Pancreas (tissue), 10 donors: ENCODE results near the gene SPTB. TPM values are rescaled to one million over a fixed set of nuclear protein-coding genes. Genes with fewer than 3 reads are reported as not detected.

Experiments
- ATAC-seq, 4 donors: fragments of 200-7000 bp; cut with Tn5 transposase; one replicate each; pipeline versions ENCODE4 v1.8.0 to v1.9.1; 2020; ENCODE audit warnings: mild to moderate bottlenecking in 4 of 4, moderate library complexity in 4 of 4
- DNase-seq, 6 donors: peaks; one replicate each; pipeline ENCODE4 v3.0.0-alpha.2; 2020
- FAIRE-seq: peaks from 2 replicates; lab custom pipeline; 2012; peaks lifted over from hg19 to GRCh38; lab: Jason Lieb, UNC
- H3K27ac ChIP-seq, 4 donors: fragments of 200-600 bp; sonication (generic); 1 replicate in 3 of 4; 2 replicates in 1 of 4; pipeline versions ENCODE4 v1.5.0 to v1.8.0; 2020
- H3K27me3 ChIP-seq, 4 donors: fragments of 200-600 bp; one replicate each; pipeline ENCODE4 v1.8.0; 2021
- H3K36me3 ChIP-seq, 3 donors: fragments of 200-600 bp; sonication (generic) in 1 of 3; one replicate each; pipeline versions ENCODE4 v1.5.0 to v1.8.0; 2020 to 2021
- H3K4me1 ChIP-seq, 3 donors: fragments of 200-600 bp; one replicate each; pipeline ENCODE4 v1.8.0; 2021
- H3K4me3 ChIP-seq, 4 donors: fragments of 200-600 bp; sonication (generic) in 2 of 4; one replicate each; pipeline versions ENCODE4 v1.5.0 to v1.8.0; 2020 to 2021
- H3K9me3 ChIP-seq, 4 donors: fragments of 200-600 bp; one replicate each; pipeline ENCODE4 v1.8.0; 2021
- WGBS, 2 donors: extraction: QIAGEN DNeasy Blood & Tissue Kit; methylation state at CpG; one replicate each; pipeline ENCODE4 v1.1.7; 2013; 5-methylcytosine and 5-hydroxymethylcytosine counted together
- intact Hi-C, 3 donors: fragments of 100-400 bp; cut with DNase I; formaldehyde crosslinking; loops; one replicate each; pipeline versions ENCODE4 v1.11.1 to v1.14.2; 2022
- polyA plus RNA-seq, 2 donors: library from polyadenylated mRNA; stranded (reverse); fragments of 200-250 nt; gene quantifications; one replicate each; pipeline ENCODE4 v1.2.3, GENCODE V29; 2013
- total RNA-seq, 6 donors: library from RNA; stranded (reverse); fragmentation: NEBNext Ultra II Directional in 4 of 6; extraction: Animal tissue kit (Norgen Biotek cat#: 25700) in 4 of 6; gene quantifications; one replicate each; pipeline versions ENCODE4 v1.2.1 to v1.2.4, GENCODE V29; 2021 to 2023
- TF ChIP-seq, protein P1 (sequence below), 4 donors: fragments of 200-600 bp; sonication (generic) in 3 of 4; IDR thresholded peaks; one replicate each; pipeline versions ENCODE4 v1.5.0 to v1.8.0; 2021; ENCODE audit warnings: antibody characterized with exemption in 4 of 4
- donor health status: healthy with polysubstance abuse.
- donor health status: DM: no; HTN: no; CAD: no; lungs with moderate emphysema.
- donor health status: DM: no; HTN: no; CAD: no.
- donor health status: control.
- donor health status: control.
- donor health status: Bipolar disorder and iron deficiency.
- donor health status: DM: yes; HTN: yes; CAD: no.
- donor health status: DM: no; HTN: no; CAD: no.
- donor health status: DM: no; HTN: no; CAD: no.
- donor health status: DM: yes; HTN: yes; CAD: no.

SPTB gene
- total and polyA plus RNA-seq, 8 donors, result 0.73 to 6.5 (median 2.8) TPM

DNA sequence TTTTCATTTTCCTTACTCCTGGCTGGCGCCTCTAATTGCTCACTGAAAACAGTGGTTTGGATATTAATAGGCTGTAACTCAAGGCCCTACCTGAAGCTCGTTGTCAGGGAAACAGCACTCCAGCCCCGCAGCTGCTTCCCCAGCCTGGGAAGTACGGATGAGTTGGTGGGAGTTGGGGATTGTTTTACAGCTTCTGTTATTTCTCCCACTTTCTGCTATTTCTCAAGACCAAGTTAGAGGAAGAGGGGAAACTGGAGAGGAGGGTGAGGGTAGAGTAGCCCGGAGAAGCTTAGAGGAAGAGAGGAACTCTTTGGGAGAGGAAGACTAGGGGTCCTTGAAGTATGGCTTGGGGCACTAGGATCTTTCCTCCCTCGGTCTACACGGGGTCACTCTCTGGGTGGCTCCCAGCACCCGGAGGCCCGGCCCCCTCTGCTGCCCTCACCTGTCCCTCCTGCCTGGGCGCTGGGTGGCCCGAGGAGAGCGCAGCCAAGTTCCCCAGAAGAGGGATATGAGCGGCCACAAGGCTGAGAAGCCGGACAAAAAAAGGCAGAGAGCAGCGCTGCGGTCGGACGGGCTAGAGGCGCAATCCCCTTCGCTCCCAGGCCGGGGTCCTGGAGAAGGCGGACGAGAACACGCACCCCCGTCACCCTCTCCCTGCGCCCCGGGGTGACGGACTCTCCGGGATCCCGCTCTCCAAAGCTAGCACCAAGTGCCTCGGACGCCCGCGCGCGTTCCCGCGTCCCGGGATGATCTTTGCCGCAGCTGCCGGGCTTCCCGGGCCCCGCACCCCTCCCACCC, 671 bp downstream of the SPTB start:
- DNase-seq, result peak in 4 of 6 donors; percentile 15 to 75 (median 25)
- H3K27ac ChIP-seq, result peak overlapping the region in 1 of 4 donors; percentile 27
- TF ChIP-seq, protein P1, sequence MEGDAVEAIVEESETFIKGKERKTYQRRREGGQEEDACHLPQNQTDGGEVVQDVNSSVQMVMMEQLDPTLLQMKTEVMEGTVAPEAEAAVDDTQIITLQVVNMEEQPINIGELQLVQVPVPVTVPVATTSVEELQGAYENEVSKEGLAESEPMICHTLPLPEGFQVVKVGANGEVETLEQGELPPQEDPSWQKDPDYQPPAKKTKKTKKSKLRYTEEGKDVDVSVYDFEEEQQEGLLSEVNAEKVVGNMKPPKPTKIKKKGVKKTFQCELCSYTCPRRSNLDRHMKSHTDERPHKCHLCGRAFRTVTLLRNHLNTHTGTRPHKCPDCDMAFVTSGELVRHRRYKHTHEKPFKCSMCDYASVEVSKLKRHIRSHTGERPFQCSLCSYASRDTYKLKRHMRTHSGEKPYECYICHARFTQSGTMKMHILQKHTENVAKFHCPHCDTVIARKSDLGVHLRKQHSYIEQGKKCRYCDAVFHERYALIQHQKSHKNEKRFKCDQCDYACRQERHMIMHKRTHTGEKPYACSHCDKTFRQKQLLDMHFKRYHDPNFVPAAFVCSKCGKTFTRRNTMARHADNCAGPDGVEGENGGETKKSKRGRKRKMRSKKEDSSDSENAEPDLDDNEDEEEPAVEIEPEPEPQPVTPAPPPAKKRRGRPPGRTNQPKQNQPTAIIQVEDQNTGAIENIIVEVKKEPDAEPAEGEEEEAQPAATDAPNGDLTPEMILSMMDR (IDR thresholded peaks at IDR 0.05), result no peak
- H3K4me1 ChIP-seq, result no peaks in the 10 kb centered on the region
- intact Hi-C loops, result no loop called here
- no peak for FAIRE-seq
- 6 to 8% methylated on average over 36 to 43 of the region's 43 CpGs for WGBS, 2 donors
- peak; percentile 17 to 45 (median 30) for ATAC-seq
- no peaks in the 10 kb centered on the region for H3K27me3 ChIP-seq
- H3K4me3 ChIP-seq, result peak overlapping the region; percentile 45 to 64 (median 50)
- no peaks in the 10 kb centered on the region for H3K36me3 ChIP-seq
- no peaks in the 10 kb centered on the region for H3K9me3 ChIP-seq

DNA sequence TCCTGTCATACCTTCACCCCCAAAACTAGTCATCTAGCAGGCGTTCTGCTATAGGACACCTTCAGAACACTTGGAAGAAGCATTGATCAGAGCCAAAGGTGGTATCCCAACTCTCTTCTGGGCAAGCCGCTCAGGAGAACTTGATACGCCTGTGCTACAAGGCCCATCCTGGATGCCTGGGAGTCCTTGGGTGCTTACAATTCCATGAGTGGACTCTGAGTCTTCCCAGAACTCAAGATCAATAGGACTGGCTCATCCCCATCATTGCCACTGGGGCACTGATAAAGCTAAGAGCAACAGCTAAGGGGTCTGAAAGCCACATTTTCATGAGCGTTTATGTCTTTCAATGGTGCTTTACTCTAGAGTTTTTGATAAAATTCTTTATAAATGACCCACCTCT, 1.9 kb downstream of the SPTB start:
- FAIRE-seq (no peak), DNase-seq (no peak), ATAC-seq (no peak)
- Histone ChIP-seq H3K27me3 (no peaks in the 10 kb centered on the region), H3K4me3 (no peak overlapping the region), H3K9me3 (no peaks in the 10 kb centered on the region), H3K4me1 (no peaks in the 10 kb centered on the region), H3K27ac (no peak overlapping the region), H3K36me3 (no peaks in the 10 kb centered on the region)
- 90 to 91% methylated on average over 4 of the region's 4 CpGs for WGBS, 2 donors
- intact Hi-C loops, result no loop called here
- TF ChIP-seq, protein P1 (IDR thresholded peaks at IDR 0.05), result no peak

DNA sequence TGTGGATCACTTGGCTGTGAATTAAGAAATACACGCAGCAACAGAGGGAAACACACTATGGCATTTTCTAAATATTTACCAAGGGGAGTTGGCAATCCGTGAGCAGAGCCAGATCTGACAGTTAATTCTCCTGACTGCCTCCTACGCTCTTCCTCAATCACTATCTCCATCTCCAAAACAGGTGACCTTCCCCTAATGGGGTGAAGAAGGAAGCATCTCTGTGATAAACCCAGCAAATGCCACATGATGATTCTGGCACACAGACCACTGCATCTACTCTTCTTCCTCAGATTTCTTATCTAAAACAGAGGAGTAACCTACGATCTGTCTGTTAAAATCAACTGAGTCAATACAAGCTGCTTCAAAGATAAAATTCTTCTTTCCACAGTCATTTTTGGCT, 4.4 kb downstream of the SPTB start:
- no peaks in the 10 kb centered on the region for H3K4me1 ChIP-seq
- ATAC-seq, result no peak
- no peaks in the 10 kb centered on the region for H3K27me3 ChIP-seq
- no peaks in the 10 kb centered on the region for H3K36me3 ChIP-seq
- intact Hi-C loops, result no loop called here
- DNase-seq, result no peak
- no peak overlapping the region for H3K4me3 ChIP-seq
- H3K27ac ChIP-seq, result no peak overlapping the region
- FAIRE-seq, result no peak
- 70 to 71% methylated on average over 4 of the region's 4 CpGs for WGBS, 2 donors
- no peaks in the 10 kb centered on the region for H3K9me3 ChIP-seq
- TF ChIP-seq, protein P1 (IDR thresholded peaks at IDR 0.05), result no peak

DNA sequence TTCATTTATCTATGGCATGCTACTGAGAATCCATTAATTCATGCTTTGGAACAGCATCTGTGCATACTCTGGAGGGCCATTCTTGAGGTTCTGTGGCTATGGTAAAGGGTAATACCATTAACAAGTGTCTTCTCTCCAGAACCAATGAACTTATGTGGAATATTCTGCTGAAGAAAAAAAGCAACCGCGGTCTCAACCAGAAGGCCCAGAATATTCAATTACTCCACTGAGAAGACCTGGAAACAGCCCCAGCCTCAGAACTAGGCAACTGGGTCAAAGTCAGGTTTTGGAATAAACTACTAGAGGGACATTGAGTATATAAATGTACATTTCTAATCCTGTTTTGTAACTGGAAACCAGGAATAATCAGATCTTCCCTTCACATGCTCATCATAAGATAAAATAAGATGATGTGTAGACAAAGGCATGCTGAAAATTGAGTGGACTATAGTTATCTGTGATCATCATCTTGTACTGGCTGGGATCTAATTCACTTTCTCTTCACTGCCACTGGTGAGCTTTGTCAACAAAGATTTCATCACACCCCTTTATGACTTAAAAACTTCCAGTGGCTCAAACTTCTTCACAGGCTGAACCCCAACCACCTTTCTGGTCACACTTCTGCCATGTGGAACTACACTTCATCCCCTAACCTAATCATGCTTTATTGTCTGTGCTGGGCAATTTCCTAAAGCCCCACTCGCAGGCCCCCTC, 6.0 kb downstream of the SPTB start:
- WGBS, 2 donors, result 57 to 58% methylated on average over 3 of the region's 3 CpGs
- no peaks in the 10 kb centered on the region for H3K4me1 ChIP-seq
- H3K27ac ChIP-seq, result no peak overlapping the region
- no peak for ATAC-seq
- intact Hi-C loops, result no loop called here
- H3K9me3 ChIP-seq, result no peaks in the 10 kb centered on the region
- H3K36me3 ChIP-seq, result no peaks in the 10 kb centered on the region
- H3K4me3 ChIP-seq, result no peak overlapping the region
- no peaks in the 10 kb centered on the region for H3K27me3 ChIP-seq
- TF ChIP-seq, protein P1 (IDR thresholded peaks at IDR 0.05), result no peak
- DNase-seq, result no peak
- no peak for FAIRE-seq
